ENCODE measurements around the gene AGPAT3. TPM values are rescaled to one million over a fixed set of nuclear protein-coding genes. Genes with fewer than 3 reads are reported as not detected.

AGPAT3 gene
- total RNA-seq, 1 donor = 47.4 TPM

GRCh38 chr21:43957128-43957571, 92.1 kb downstream of the AGPAT3 start:
- Histone ChIP-seq H3K27me3 (ENCODE audit: insufficient read depth, low read length) (no peaks in the 10 kb centered on the region), H2AFZ (ENCODE audit: low read length) (no peak overlapping the region), H3K4me1 (ENCODE audit: insufficient read depth, low read length) (peaks cover 9% of the 10 kb centered on the region), H3K4me2 (ENCODE audit: insufficient read depth, low read length) (no peak overlapping the region), H3K79me2 (ENCODE audit: insufficient read depth, low read length) (peaks cover 15% of the 10 kb centered on the region), H3K36me3 (ENCODE audit: insufficient read depth, low read length) (peaks cover 20% of the 10 kb centered on the region), H4K20me1 (ENCODE audit: insufficient read depth, low read length) (peaks cover 53% of the 10 kb centered on the region), H3K27ac (ENCODE audit: low read depth, low read length) (no peak overlapping the region), H3K9me3 (ENCODE audit: low read depth, low read length) (no peaks in the 10 kb centered on the region), H3K4me3 (ENCODE audit: insufficient read depth, low read length) (no peak overlapping the region)
- no peak for DNase-seq (ENCODE audit: insufficient read length, low spot score, missing footprints)
- TF ChIP-seq CTCF (IDR thresholded peaks at IDR 0.05; ENCODE audit: extremely low read depth, low read depth, low read length) = no peak

GRCh38 chr21:43957611-43958362, 92.8 kb downstream of the AGPAT3 start:
- H3K4me3 ChIP-seq (ENCODE audit: insufficient read depth, low read length) = no peak overlapping the region
- no peak for TF ChIP-seq CTCF (IDR thresholded peaks at IDR 0.05; ENCODE audit: extremely low read depth, low read depth, low read length)
- no peaks in the 10 kb centered on the region for H3K9me3 ChIP-seq (ENCODE audit: low read depth, low read length)
- H3K27ac ChIP-seq (ENCODE audit: low read depth, low read length) = no peak overlapping the region
- H3K27me3 ChIP-seq (ENCODE audit: insufficient read depth, low read length) = no peaks in the 10 kb centered on the region
- peaks cover 15% of the 10 kb centered on the region for H3K79me2 ChIP-seq (ENCODE audit: insufficient read depth, low read length)
- no peak overlapping the region for H2AFZ ChIP-seq (ENCODE audit: low read length)
- H4K20me1 ChIP-seq (ENCODE audit: insufficient read depth, low read length) = peaks cover 53% of the 10 kb centered on the region
- no peak overlapping the region for H3K4me2 ChIP-seq (ENCODE audit: insufficient read depth, low read length)
- peaks cover 20% of the 10 kb centered on the region for H3K36me3 ChIP-seq (ENCODE audit: insufficient read depth, low read length)
- no peak for DNase-seq (ENCODE audit: insufficient read length, low spot score, missing footprints)
- peaks cover 9% of the 10 kb centered on the region for H3K4me1 ChIP-seq (ENCODE audit: insufficient read depth, low read length)

- DNase-seq (ENCODE audit: insufficient read length, low spot score, missing footprints) = no peak
- H4K20me1 ChIP-seq (ENCODE audit: insufficient read depth, low read length) = peaks cover 46% of the 10 kb centered on the region
- H3K4me1 ChIP-seq (ENCODE audit: insufficient read depth, low read length) = peaks cover 9% of the 10 kb centered on the region
- no peaks in the 10 kb centered on the region for H3K27me3 ChIP-seq (ENCODE audit: insufficient read depth, low read length)
- no peak overlapping the region for H2AFZ ChIP-seq (ENCODE audit: low read length)
- peaks cover 20% of the 10 kb centered on the region for H3K36me3 ChIP-seq (ENCODE audit: insufficient read depth, low read length)
- no peak overlapping the region for H3K27ac ChIP-seq (ENCODE audit: low read depth, low read length)
- H3K4me3 ChIP-seq (ENCODE audit: insufficient read depth, low read length) = no peak overlapping the region
- TF ChIP-seq CTCF (IDR thresholded peaks at IDR 0.05; ENCODE audit: extremely low read depth, low read depth, low read length) = no peak
- no peak overlapping the region for H3K4me2 ChIP-seq (ENCODE audit: insufficient read depth, low read length)
- H3K9me3 ChIP-seq (ENCODE audit: low read depth, low read length) = no peaks in the 10 kb centered on the region
- H3K79me2 ChIP-seq (ENCODE audit: insufficient read depth, low read length) = peaks cover 15% of the 10 kb centered on the region
Measured at GRCh38 chr21:43958364-43959158, 93.5 kb downstream of the AGPAT3 start.

Data from osteoblast (primary cell).